B cell (primary cell): ENCODE data around the gene GATAD2A. TPM values are rescaled to one million over a fixed set of nuclear protein-coding genes. Genes with fewer than 3 reads are reported as not detected.

ENCODE experiments used
- ATAC-seq: fragments of 200-7000 bp; cut with Tn5 transposase; one replicate; pipeline ENCODE4 v1.10.0; 2021; ENCODE audit warnings: low read depth, mild to moderate bottlenecking, moderate number of reproducible peaks, moderate library complexity
- CTCF ChIA-PET: fragments of 350-600 bp; sonication (Branson Sonifier 250); formaldehyde crosslinking; loops from one replicate; lab custom pipeline; 2021; ENCODE audit warnings: antibody characterized with exemption, inconsistent platforms; lab: Charles Lee
- POLR2A ChIA-PET: fragments of 350-600 bp; sonication (Branson Sonifier 250); formaldehyde crosslinking; loops from one replicate; lab custom pipeline; 2021; ENCODE audit warnings: antibody characterized with exemption; lab: Charles Lee
- DNase-seq: peaks from one replicate; pipeline ENCODE4 v3.0.0; 2013
- H2AFZ ChIP-seq: 2 replicates; pipeline ENCODE4 v1.6.1; 2012; ENCODE audit warnings: mild to moderate bottlenecking, low read depth, low read length; ENCODE audit not compliant: insufficient read depth, poor library complexity, severe bottlenecking
- H3K27ac ChIP-seq, 2 donors: 1 replicate in 1 of 2; 2 replicates in 1 of 2; pipeline ENCODE4 v1.5.1; 2012 to 2013; ENCODE audit warnings: low read length in 2 of 2, mild to moderate bottlenecking in 2 of 2, moderate library complexity in 1 of 2
- H3K27me3 ChIP-seq, 4 experiments: fragments of 200-600 bp in 1 of 4; sonication (generic) in 1 of 4; replicated peaks in 1 of 4; 1 replicate in 2 of 4; 2 replicates in 2 of 4; pipeline versions ENCODE4 v1.6.1 to v1.7.0; 2013 to 2016; ENCODE audit warnings: low read length in 3 of 4, mild to moderate bottlenecking in 2 of 4, mixed read lengths in 1 of 4, moderate library complexity in 1 of 4; ENCODE audit not compliant: insufficient read depth in 4 of 4, control insufficient read depth in 3 of 4; ENCODE audit errors: control extremely low read depth in 1 of 4
- H3K36me3 ChIP-seq, 2 experiments: replicated peaks in 1 of 2; 1 replicate in 1 of 2; 2 replicates in 1 of 2; pipeline versions ENCODE4 v1.6.1 to v1.7.1; 2013; ENCODE audit warnings: low read length in 1 of 2; ENCODE audit not compliant: insufficient read depth in 2 of 2, control insufficient read depth in 1 of 2; ENCODE audit errors: control extremely low read depth in 1 of 2, extremely low read depth in 1 of 2
- H3K4me1 ChIP-seq, 2 donors: fragments of 200-600 bp in 1 of 2; sonication (generic) in 1 of 2; 1 replicate in 1 of 2; 2 replicates in 1 of 2; pipeline versions ENCODE4 v1.5.1 to v1.6.1; 2013 to 2017; ENCODE audit warnings: low read length in 2 of 2; ENCODE audit not compliant: control insufficient read depth in 2 of 2, insufficient read depth in 2 of 2
- H3K4me2 ChIP-seq: replicated peaks from 2 replicates; pipeline ENCODE3; 2012; ENCODE audit warnings: mild to moderate bottlenecking, low read depth, low read length; ENCODE audit not compliant: poor library complexity, severe bottlenecking
- H3K4me3 ChIP-seq, 5 experiments: fragments of 200-600 bp in 1 of 5; sonication (generic) in 1 of 5; 1 replicate in 3 of 5; 2 replicates in 2 of 5; pipeline versions ENCODE4 v1.5.1 to v1.7.0; 2011 to 2016; ENCODE audit warnings: low read length in 4 of 5, mild to moderate bottlenecking in 4 of 5, low read depth in 2 of 5, control low read depth in 1 of 5, moderate library complexity in 1 of 5; ENCODE audit not compliant: insufficient read depth in 1 of 5; ENCODE audit errors: control extremely low read depth in 1 of 5, extremely low read depth in 1 of 5
- H3K79me2 ChIP-seq: fragments of 200-600 bp; sonication (generic); one replicate; pipeline ENCODE4 v1.6.0; 2016; ENCODE audit warnings: low read length; ENCODE audit not compliant: control insufficient read depth, insufficient read depth
- H3K9ac ChIP-seq: fragments of 200-600 bp; sonication (generic); 2 replicates; pipeline ENCODE4 v1.6.1; 2017; ENCODE audit warnings: mild to moderate bottlenecking, low read length, moderate library complexity
- H3K9me3 ChIP-seq, 3 donors: one replicate each; pipeline versions ENCODE4 v1.6.1 to v1.7.1; 2013; ENCODE audit warnings: low read length in 2 of 3; ENCODE audit not compliant: control insufficient read depth in 2 of 3, insufficient read depth in 1 of 3; ENCODE audit errors: control extremely low read depth in 1 of 3
- H4K20me1 ChIP-seq: 2 replicates; pipeline ENCODE4 v1.6.0; 2012; ENCODE audit warnings: mild to moderate bottlenecking, low read length; ENCODE audit not compliant: insufficient read depth, control insufficient read depth, poor library complexity, severe bottlenecking
- H3K27ac Mint-ChIP-seq: one replicate; pipeline ENCODE4 v1.8.0; 2021; ENCODE audit warnings: mixed read lengths
- H3K27me3 Mint-ChIP-seq: one replicate; pipeline ENCODE4 v1.8.0; 2021; ENCODE audit warnings: mixed read lengths
- H3K4me1 Mint-ChIP-seq: one replicate; pipeline ENCODE4 v1.8.0; 2021; ENCODE audit warnings: mixed read lengths
- H3K4me3 Mint-ChIP-seq: one replicate; pipeline ENCODE4 v1.8.0; 2021; ENCODE audit warnings: mixed read lengths
- H3K9me3 Mint-ChIP-seq: one replicate; pipeline ENCODE4 v1.8.0; 2022; ENCODE audit warnings: mixed read lengths; ENCODE audit not compliant: insufficient read depth
- EZH2 ChIP-seq: IDR thresholded peaks from 2 replicates; pipeline ENCODE4 v1.6.1; 2012; ENCODE audit warnings: borderline replicate concordance, low read depth, mild to moderate bottlenecking, moderate library complexity, low read length; ENCODE audit not compliant: insufficient read depth, poor library complexity, severe bottlenecking
- WGBS: methylation state at CpG from one replicate; pipeline ENCODE4 v1.1.5; 2013; ENCODE audit warnings: missing lambda C conversion rate; ENCODE audit not compliant: insufficient coverage; 5-methylcytosine and 5-hydroxymethylcytosine counted together
- intact Hi-C: fragments of 100-400 bp; cut with micrococcal nuclease; formaldehyde crosslinking; loops from one replicate; pipeline ENCODE4 v1.10.0; 2022
- polyA plus RNA-seq: library from polyadenylated mRNA; depleted of rRNA; stranded (reverse); fragments of >200 nt; gene quantifications from 2 replicates; pipeline ENCODE4 v1.2.3, GENCODE V29; 2012
- total RNA-seq, 2 donors: library from RNA; stranded (reverse); fragments of 120-200 nt in 1 of 2; gene quantifications; 1 replicate in 1 of 2; 2 replicates in 1 of 2; pipeline versions ENCODE4 v1.2.3 to v1.2.4, GENCODE V29; 2013 to 2022
- TF ChIP-seq, protein P1 (sequence below): fragments of 200-600 bp; IDR thresholded peaks from one replicate; pipeline ENCODE4 v1.8.0; 2022; ENCODE audit warnings: antibody characterized with exemption, mild to moderate bottlenecking

GATAD2A gene
- total and polyA plus RNA-seq, 2 donors (not counting 1 experiment from before 2014, with no cell fraction given): 28.8 to 76.3 TPM

DNA sequence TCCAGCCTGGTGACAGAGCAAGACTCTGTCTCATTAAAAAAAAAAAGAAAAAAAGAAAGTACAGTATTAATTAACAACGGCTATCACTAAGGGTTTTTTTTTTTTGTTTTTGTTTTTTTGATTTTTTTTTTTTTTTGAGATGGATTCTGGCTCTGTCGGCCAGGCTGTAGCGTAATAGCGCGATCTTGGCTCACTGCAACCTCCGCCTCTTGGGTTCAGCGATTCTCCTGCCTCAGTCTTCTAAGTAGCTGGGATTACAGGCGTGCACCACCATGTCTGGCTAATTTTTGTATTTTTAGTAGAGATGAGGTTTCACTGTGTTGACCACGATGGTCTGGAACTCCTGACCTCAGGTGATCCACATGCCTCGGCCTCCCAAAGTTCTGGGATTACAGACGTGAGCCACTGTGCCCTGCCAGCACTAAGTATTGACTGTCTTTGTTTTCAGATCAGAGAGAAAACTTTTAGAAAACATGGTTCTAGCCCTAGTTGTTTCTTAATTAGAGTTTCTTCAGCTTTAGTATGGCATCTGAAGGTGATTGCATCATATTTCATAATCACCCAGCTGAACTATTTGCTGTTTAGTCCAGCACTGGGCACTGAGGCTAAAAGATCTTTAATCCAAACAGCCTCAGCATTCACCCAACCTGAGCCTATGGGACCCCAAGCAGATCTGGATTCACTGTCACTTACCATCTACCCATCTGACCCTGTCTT is 2.7 kb upstream of the GATAD2A start:
- Histone ChIP-seq H3K4me1 (peaks cover 19 to 22% of the 10 kb centered on the region in 2 donors), H3K27ac (no peak overlapping the region), H3K27me3 (no peaks in the 10 kb centered on the region), H2AFZ (no peak overlapping the region), H3K9ac (no peak overlapping the region), H3K36me3 (no peaks in the 10 kb centered on the region), H3K4me2 (no peak overlapping the region), H3K9me3 (peaks cover 0 to 3% (median 0%) of the 10 kb centered on the region in 3 donors), H3K4me3 (no peak overlapping the region), H4K20me1 (peaks cover 14% of the 10 kb centered on the region), H3K79me2 (peaks cover 58% of the 10 kb centered on the region)
- Mint-ChIP-seq H3K27ac (peak overlapping the region; percentile 12), H3K4me3 (no peak overlapping the region), H3K9me3 (no peaks in the 10 kb centered on the region), H3K4me1 (peaks cover 22% of the 10 kb centered on the region), H3K27me3 (no peaks in the 10 kb centered on the region)
- ATAC-seq: no peak
- ChIA-PET POLR2A (interaction anchor here (0.7 kb wide), 1 partner anchor 38 kb away, joined by 8 read pairs; no protein-coding TSS in a partner anchor), CTCF (interaction anchor here (0.8 to 1.2 kb wide), 5 partner anchors 10 to 88 kb away, joined by 3 to 4 read pairs (median 3); no protein-coding TSS in a partner anchor)
- no peak for DNase-seq
- intact Hi-C loops: no loop called here
- TF ChIP-seq, protein P1, sequence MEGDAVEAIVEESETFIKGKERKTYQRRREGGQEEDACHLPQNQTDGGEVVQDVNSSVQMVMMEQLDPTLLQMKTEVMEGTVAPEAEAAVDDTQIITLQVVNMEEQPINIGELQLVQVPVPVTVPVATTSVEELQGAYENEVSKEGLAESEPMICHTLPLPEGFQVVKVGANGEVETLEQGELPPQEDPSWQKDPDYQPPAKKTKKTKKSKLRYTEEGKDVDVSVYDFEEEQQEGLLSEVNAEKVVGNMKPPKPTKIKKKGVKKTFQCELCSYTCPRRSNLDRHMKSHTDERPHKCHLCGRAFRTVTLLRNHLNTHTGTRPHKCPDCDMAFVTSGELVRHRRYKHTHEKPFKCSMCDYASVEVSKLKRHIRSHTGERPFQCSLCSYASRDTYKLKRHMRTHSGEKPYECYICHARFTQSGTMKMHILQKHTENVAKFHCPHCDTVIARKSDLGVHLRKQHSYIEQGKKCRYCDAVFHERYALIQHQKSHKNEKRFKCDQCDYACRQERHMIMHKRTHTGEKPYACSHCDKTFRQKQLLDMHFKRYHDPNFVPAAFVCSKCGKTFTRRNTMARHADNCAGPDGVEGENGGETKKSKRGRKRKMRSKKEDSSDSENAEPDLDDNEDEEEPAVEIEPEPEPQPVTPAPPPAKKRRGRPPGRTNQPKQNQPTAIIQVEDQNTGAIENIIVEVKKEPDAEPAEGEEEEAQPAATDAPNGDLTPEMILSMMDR: no peak
- no peak for TF ChIP-seq EZH2
- WGBS: 98% methylated on average over 7 of the region's 11 CpGs

DNA sequence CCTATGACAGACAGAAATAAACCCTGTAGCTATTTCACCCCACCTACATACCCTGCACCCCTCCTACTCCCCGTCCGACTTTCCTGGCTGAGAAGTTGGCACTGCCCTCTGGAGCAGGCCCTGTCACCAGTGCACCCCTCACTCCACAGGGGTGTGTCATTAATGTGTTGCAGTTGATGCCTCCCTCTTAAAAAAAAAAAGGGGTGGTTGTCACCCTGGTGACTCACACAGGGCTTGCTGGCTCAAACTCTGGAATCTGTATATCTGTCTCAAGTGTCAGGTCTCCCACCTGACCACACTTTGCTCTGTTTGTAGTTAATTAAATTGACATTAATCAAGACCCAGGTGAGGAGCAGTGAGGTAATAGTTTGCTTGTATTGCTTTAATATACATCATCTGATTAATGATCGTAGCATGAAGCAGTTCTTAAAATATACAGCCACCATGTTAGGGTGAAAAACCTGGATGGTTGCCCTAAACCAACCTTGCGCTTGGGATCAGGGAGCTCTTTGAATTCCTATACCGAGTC is 2.0 kb upstream of the GATAD2A start:
- no peak for DNase-seq
- H3K27ac ChIP-seq: no peak overlapping the region

More for the DNA sequence above, 2.0 kb upstream of the GATAD2A start:
- Mint-ChIP-seq H3K4me3 (peak overlapping the region; percentile 27), H3K27ac (peak overlapping the region; percentile 12), H3K4me1 (peaks cover 24% of the 10 kb centered on the region), H3K9me3 (no peaks in the 10 kb centered on the region), H3K27me3 (no peaks in the 10 kb centered on the region)
- Histone ChIP-seq H3K4me2 (no peak overlapping the region), H3K9me3 (peaks cover 0 to 3% (median 0%) of the 10 kb centered on the region in 3 donors), H3K27me3 (no peaks in the 10 kb centered on the region), H3K79me2 (peaks cover 60% of the 10 kb centered on the region), H3K4me1 (peaks cover 23% of the 10 kb centered on the region in 2 donors), H3K4me3 (no peak overlapping the region), H4K20me1 (peaks cover 18% of the 10 kb centered on the region), H2AFZ (no peak overlapping the region), H3K9ac (no peak overlapping the region), H3K36me3 (no peaks in the 10 kb centered on the region)
- ATAC-seq: no peak
- POLR2A ChIA-PET: no interaction called here
- intact Hi-C loops: no loop called here
- WGBS: 100% methylated on average over 3 of the region's 5 CpGs
- TF ChIP-seq EZH2: no peak
- TF ChIP-seq, protein P1: no peak
- CTCF ChIA-PET: interaction anchor here (0.8 to 1.2 kb wide), 3 partner anchors 29 to 87 kb away, joined by 3 read pairs; no protein-coding TSS in a partner anchor
